HG03097 (cell line): Measurements from ENCODE around the gene TPSB2.
"Not testable (repeated sequence)": the region's sequence is repeated elsewhere in the genome, so short reads cannot be mapped to it uniquely, and the experiment has no call there.

Experiments used
- ATAC-seq: cut with Tn5 transposase; IDR thresholded peaks from one replicate; pipeline ENCODE4 v1.9.1; 2021; ENCODE audit not compliant: unreplicated experiment, low FRiP score

Gene TPSB2

GRCh38 chr16:1206786-1207185 is 23.2 kb downstream of the TPSB2 start:
- ATAC-seq = no peak

DNA sequence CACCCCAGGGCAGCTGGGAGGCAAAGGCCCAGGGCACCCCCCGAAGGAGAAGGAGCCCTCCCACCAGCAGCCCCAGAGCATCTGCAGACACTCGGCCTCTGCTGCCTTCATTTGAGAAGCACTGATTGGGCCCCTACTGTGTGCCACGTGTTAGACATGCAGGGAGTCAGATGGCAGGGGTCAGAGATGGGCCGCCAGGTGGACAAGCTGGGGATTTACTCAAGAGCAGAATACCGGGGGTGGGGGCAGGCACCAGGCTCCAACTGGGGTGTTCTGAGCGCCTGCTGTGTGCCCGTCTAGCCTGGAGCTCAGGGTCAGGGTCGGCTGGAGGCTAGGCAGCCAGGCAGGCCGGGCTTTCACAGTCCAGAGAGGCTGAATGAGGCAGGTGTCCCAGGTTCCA is 23.7 kb downstream of the TPSB2 start:
- ATAC-seq = no peak

DNA sequence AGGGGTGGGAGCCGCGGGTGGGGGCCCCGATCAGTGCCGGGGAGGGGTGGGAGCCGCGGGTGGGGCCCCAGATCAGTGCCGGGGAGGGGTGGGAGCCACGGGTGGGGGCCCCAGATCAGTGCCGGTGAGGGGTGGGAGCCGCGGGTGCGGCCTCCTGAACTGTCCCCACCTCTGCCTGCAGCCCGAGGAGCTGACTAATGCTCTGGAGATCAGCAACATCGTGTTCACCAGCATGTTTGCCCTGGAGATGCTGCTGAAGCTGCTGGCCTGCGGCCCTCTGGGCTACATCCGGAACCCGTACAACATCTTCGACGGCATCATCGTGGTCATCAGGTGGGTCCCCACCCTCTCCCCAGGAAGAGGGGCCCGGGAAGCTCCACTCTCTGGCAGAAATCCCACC is 25.1 kb downstream of the TPSB2 start:
- no peak for ATAC-seq

- no peak for ATAC-seq
Observed at GRCh38 chr16:1202274-1202673, 27.7 kb downstream of the TPSB2 start.

GRCh38 chr16:1201444-1201843 is 28.5 kb downstream of the TPSB2 start:
- ATAC-seq = no peak

DNA sequence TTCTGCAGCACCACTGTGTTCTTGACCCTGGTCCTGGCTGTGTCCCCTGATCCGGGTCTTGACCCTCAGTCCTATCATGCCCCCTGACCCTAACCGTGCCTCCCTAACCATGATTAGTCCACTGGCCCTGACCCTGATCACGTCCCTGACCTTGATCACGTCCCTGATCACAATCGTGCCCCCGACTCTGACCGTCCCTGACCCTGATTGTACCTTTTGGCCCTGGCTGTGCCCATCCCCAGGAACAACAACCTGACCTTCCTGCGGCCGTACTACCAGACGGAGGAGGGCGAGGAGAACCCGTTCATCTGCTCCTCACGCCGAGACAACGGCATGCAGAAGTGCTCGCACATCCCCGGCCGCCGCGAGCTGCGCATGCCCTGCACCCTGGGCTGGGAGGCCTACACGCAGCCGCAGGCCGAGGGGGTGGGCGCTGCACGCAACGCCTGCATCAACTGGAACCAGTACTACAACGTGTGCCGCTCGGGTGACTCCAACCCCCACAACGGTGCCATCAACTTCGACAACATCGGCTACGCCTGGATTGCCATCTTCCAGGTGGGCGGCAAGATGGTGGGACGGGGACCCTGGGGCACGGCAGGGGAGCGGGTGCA is 29.9 kb downstream of the TPSB2 start:
- ATAC-seq = no peak

DNA sequence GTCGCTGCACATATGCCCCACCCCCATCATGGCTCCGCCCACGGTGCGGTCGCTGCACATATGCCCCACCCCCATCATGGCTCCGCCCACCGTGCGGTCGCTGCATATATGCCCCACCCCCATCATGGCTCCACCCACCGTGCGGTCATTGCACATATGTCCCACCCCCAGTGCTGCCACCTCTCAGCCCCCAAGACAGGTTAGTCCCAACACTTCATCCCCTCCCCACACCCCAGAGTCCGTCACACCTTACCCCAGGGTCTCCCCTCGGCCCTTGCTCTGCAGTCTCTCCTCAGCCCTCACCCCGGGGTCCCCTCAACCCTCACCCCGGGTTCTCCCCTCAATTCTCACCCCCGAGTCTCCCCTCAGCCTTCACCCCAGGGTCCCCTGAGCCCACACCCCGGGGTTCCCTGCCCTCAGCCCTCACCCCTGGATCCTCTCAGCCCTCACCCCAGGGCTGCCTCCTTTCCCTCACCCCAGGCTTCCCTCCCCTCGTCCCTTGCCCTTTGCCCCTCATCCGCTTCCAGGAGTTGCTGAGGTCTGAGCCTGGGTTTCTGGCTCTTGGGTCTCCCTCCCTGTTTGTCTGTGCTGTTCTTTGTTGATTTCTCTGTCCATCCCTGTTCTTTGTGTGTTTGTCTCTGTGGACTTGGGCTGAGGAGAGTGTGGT is 30.5 kb downstream of the TPSB2 start:
- no peak for ATAC-seq

DNA sequence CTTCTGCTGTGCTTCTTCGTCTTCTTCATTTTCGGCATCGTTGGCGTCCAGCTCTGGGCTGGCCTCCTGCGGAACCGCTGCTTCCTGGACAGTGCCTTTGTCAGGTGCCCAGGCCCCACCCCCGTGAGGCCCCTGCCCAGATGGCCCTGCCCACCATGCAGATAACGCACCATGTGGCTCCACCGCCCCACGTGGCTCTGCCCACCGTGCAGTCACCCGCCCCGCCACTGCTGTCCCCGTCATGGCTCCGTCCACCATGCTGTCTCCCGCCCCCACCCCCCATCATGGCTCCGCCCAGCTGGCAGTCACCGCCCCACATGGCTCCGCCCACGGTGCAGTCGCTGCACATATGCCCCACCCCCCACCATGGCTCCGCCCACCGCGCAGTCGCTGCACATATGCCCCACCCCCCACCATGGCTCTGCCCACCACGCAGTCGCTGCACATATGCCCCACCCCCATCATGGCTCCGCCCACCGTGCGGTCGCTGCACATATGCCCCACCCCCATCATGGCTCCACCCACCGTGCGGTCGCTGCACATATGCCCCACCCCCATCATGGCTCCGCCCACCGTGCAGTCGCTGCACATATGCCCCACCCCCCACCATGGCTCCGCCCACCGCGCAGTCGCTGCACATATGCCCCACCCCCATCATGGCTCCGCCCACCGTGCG is 31.2 kb downstream of the TPSB2 start:
- not testable (repeated sequence) for ATAC-seq

DNA sequence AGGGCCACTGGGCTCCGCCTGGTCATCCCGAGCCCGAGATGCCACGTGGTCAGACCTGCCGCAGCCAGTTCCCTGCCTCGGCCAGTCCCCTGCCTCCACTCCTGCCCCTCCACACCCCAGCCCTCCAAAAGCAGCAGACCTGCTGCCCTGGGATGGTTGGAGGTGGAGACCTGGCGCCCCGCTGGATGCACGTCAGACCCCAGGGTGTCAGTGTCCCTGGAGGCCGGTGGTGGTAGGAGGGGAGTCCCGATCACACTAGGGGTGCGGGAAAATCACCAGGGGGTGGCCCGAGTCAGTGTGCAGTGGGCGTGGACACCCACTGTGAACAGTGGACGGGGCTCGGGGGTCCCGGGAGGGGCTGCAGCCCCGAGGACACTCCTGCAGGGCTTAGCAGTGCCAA is 31.8 kb downstream of the TPSB2 start:
- no peak for ATAC-seq

DNA sequence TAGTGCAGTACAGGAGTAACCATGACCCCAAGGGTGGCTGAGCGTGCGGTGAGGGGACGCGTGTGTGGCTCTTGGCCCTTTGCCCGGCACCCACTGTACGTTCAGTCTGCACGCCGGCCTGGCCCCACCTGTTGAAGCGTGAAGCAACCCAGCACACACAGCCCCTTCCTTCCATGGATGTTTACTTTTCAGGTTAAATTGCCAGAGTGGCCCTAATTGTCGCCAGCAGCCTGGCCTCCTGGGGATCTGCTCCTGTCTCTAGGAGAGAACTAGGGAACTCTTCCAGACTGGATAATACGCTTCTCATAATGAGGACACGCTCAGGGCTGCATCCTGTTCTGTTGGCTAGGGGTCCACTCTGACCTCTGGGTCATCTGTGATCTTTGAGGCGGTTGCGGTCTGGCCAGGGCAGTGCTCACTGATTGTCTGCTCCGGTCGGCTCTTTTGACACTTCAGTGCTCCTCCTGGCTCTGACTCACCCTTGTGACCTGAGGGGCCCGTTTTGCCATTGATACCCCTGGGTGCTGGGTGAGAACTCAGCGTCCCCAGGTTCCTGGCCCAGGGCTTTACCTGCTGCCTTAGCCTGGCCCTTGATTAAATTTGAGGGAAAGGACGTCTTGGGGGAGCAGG is 32.6 kb downstream of the TPSB2 start:
- no peak for ATAC-seq

GRCh38 chr16:1196494-1196893 is 33.5 kb downstream of the TPSB2 start:
- ATAC-seq = no peak

DNA sequence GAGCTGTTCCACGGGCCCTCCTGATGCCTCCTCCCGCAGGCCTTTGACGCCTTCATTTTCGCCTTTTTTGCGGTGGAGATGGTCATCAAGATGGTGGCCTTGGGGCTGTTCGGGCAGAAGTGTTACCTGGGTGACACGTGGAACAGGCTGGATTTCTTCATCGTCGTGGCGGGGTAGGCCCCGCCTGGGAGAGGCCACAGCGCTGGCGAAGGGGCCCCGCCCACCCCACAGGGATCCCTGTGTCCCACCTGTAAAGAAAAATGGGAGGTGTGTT is 34.7 kb downstream of the TPSB2 start:
- ATAC-seq = no peak

GRCh38 chr16:1194665-1195392 is 35.2 kb downstream of the TPSB2 start:
- no peak for ATAC-seq

GRCh38 chr16:1193825-1194581 is 36.0 kb downstream of the TPSB2 start:
- ATAC-seq = no peak

DNA sequence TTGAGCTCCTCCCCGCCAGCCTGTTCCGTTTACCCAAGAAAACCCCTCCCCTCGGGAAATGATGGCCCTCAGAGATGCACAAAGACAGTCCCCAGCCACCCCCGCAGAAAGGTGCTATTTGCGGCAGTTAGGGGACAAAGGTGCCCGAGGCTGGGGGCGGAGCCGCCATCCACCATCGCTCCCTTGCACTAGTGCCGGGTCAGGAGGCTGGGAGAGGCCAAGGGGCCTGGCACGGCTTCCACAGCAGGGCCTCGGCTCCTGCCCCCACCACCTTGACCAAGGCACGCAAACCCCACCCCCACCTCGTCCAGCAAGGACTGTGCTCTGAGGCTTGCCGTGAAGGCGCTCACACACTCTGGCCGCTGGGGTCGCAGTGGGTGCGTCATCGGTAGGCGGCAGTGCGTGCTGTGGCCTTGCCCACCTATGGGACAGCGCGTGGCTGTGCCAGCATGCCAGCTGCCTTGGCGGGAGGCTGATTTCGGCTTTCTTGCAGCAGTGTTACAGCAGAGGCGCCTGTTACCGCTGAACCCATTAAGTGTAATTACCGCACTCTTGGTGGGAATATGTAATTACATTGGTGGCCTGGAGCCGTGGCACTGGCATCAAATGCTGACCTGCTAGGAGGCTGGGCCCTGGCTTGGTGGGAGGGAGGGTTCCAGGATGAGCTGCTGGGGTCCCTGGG is 36.7 kb downstream of the TPSB2 start:
- ATAC-seq = no peak

DNA sequence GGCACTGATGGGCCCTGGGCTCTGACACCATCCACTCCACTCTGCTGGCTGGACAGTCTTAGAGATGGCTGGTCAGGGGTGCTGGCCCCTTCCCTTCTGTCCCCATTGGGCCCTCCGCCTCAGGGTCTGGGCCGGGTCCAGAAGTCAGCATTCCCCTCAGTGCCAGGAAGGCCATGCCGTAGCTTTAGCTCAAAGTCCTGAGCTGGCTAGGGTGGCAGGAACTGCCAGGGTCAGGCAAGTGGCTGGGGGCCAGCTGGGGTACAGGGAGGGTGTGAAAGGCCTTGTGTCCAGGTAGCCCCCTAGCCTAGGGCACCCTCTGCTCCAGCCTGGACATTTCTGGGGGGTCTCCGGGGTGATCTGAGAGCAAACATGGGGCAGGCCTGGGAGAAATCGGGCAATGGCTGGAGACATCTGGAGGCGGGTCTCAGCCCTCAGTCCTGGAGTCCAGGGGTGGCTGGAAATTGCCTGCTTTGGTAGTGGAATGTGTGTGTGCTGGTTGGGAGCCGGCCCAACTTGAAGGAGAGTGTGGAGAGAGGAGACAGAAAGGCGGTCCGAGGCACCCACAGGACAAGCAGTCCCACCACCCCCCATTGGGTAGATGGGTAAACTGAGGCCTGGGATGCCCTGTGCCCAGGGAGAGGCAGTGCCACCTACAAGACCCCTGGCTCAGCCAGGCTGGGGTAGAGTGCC is 37.5 kb downstream of the TPSB2 start:
- no peak for ATAC-seq

- ATAC-seq = not testable (repeated sequence)
Observed at GRCh38 chr16:1190789-1191188, 39.2 kb downstream of the TPSB2 start.

GRCh38 chr16:1189455-1189854 is 40.5 kb downstream of the TPSB2 start:
- no peak for ATAC-seq

DNA sequence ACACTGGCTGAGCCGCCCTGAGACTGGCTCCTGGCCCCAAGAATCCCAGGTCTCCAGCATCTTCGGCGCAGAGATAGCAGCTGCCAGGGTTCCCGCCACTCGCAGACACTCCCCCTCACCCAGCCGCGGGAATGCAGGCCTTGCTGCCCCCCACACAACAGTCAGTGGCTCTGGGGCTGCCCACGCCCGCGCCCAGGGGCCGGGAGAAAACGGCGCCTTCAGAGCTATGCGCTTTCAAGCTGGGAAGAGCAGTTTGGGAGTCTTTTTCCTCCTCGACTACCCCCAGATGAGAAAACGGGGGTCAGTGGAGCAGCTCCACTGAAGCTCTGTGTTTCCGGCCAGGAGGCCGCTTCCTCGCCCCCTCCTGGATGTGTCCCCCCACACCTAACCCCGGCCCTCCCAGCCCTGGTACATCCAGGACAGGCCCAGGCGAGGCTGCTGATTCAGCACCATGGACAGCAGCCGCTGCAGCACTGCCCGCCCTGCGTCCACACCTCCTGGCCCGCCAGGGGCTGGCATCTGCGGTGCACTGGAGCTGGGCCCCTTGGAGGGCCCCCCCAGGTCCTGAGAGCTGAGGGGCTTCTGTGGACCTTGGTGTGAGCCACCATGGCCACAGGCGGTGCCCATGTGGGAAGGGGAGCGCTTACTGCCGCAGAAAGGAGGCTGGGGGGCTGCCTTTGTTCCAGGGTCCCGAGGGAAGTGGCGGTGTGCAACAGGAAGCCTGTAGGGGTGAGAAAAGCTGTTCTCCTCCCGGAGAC is 41.4 kb downstream of the TPSB2 start:
- no peak for ATAC-seq
